ENCODE measurements around the gene RRBP1. TPM values are rescaled to one million over a fixed set of nuclear protein-coding genes. Genes with fewer than 3 reads are reported as not detected.

The RRBP1 gene
- total and polyA plus RNA-seq, 4 donors = 106 to 208 (median 127) TPM

DNA sequence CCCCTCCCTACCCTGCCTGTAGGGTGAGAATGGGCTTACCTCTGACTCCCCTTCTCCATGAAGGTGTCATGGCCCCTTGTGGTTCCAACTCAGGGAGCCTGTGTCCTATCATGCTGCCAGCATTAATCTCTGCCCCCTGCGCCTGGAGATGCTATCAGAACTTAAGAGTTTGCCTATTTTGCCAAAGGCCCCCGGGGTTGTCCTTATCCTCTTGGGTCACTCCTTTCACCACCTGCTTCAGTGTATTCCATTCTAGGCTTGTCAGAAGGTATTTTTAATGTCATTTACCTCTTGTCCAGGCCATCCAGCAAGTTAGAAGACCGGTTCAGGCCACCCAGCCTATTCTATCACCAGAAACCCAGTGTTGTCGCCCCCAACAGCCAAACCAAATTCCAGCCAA lies 10.5 kb downstream of the RRBP1 start:
- peaks cover 0 to 18% (median 7%) of the 10 kb centered on the region in 5 donors for H3K4me1 ChIP-seq (ENCODE audit: control insufficient read depth in 5 of 5, insufficient read depth in 5 of 5, low read length in 5 of 5)
- DNase-seq = no peak
- no peak for TF ChIP-seq CTCF (IDR thresholded peaks at IDR 0.05; ENCODE audit: control extremely low read depth, extremely low read depth)
- peaks cover 9 to 19% (median 14%) of the 10 kb centered on the region in 4 donors for H3K36me3 ChIP-seq (ENCODE audit: control insufficient read depth in 4 of 4, insufficient read depth in 4 of 4, low read length in 4 of 4)
- no peak overlapping the region for H3K27ac ChIP-seq (ENCODE audit: low read depth in 1 of 2, low read length in 1 of 2)
- ATAC-seq (ENCODE audit: insufficient read depth, low FRiP score) = no peak
- H3K9ac ChIP-seq (ENCODE audit: insufficient read depth in 1 of 2, low read length in 2 of 2) = no peak overlapping the region
- no peaks in the 10 kb centered on the region for H3K27me3 ChIP-seq (ENCODE audit: control insufficient read depth in 3 of 3, insufficient read depth in 3 of 3, low read length in 2 of 3)
- no peaks in the 10 kb centered on the region for H3K9me3 ChIP-seq (ENCODE audit: control insufficient read depth in 4 of 4, insufficient read depth in 3 of 4, low read length in 3 of 4)
- H3K4me3 ChIP-seq = no peak overlapping the region
- WGBS, 2 donors = 82 to 84% methylated on average over 4 of the region's 4 CpGs

GRCh38 chr20:17671011-17671410 lies 11.0 kb downstream of the RRBP1 start:
- Histone ChIP-seq H3K4me1 (ENCODE audit: control insufficient read depth in 5 of 5, insufficient read depth in 5 of 5, low read length in 5 of 5) (peaks cover 0 to 15% (median 7%) of the 10 kb centered on the region in 5 donors), H3K36me3 (ENCODE audit: control insufficient read depth in 4 of 4, insufficient read depth in 4 of 4, low read length in 4 of 4) (peaks cover 9 to 17% (median 11%) of the 10 kb centered on the region in 4 donors), H3K27ac (ENCODE audit: low read depth in 1 of 2, low read length in 1 of 2) (no peak overlapping the region), H3K27me3 (ENCODE audit: control insufficient read depth in 3 of 3, insufficient read depth in 3 of 3, low read length in 2 of 3) (no peaks in the 10 kb centered on the region), H3K9me3 (ENCODE audit: control insufficient read depth in 4 of 4, insufficient read depth in 3 of 4, low read length in 3 of 4) (no peaks in the 10 kb centered on the region), H3K4me3 (no peak overlapping the region), H3K9ac (ENCODE audit: insufficient read depth in 1 of 2, low read length in 2 of 2) (no peak overlapping the region)
- TF ChIP-seq CTCF (IDR thresholded peaks at IDR 0.05; ENCODE audit: control extremely low read depth, extremely low read depth) = no peak
- DNase-seq (no peak), ATAC-seq (ENCODE audit: insufficient read depth, low FRiP score) (no peak)
- 82 to 94% methylated on average over 1 of the region's 1 CpG for WGBS, 2 donors

- DNase-seq (no peak), ATAC-seq (ENCODE audit: insufficient read depth, low FRiP score) (no peak)
- 92 to 93% methylated on average over 12 of the region's 12 CpGs for WGBS, 2 donors
- Histone ChIP-seq H3K4me3 (no peak overlapping the region), H3K36me3 (ENCODE audit: control insufficient read depth in 4 of 4, insufficient read depth in 4 of 4, low read length in 4 of 4) (peaks cover 9 to 13% (median 10%) of the 10 kb centered on the region in 4 donors), H3K9ac (ENCODE audit: insufficient read depth in 1 of 2, low read length in 2 of 2) (no peak overlapping the region), H3K27me3 (ENCODE audit: control insufficient read depth in 3 of 3, insufficient read depth in 3 of 3, low read length in 2 of 3) (no peaks in the 10 kb centered on the region), H3K9me3 (ENCODE audit: control insufficient read depth in 4 of 4, insufficient read depth in 3 of 4, low read length in 3 of 4) (no peaks in the 10 kb centered on the region), H3K4me1 (ENCODE audit: control insufficient read depth in 5 of 5, insufficient read depth in 5 of 5, low read length in 5 of 5) (peaks cover 0 to 6% (median 0%) of the 10 kb centered on the region in 5 donors), H3K27ac (ENCODE audit: low read depth in 1 of 2, low read length in 1 of 2) (no peak overlapping the region)
- no peak for TF ChIP-seq CTCF (IDR thresholded peaks at IDR 0.05; ENCODE audit: control extremely low read depth, extremely low read depth)
These were observed 12.6 kb downstream of the RRBP1 start for GRCh38 chr20:17669306-17669931.

GRCh38 chr20:17668432-17668831 lies 13.6 kb downstream of the RRBP1 start:
- TF ChIP-seq CTCF (IDR thresholded peaks at IDR 0.05; ENCODE audit: control extremely low read depth, extremely low read depth) = no peak
- Histone ChIP-seq H3K36me3 (ENCODE audit: control insufficient read depth in 4 of 4, insufficient read depth in 4 of 4, low read length in 4 of 4) (peaks cover 7 to 13% (median 11%) of the 10 kb centered on the region in 4 donors), H3K9ac (ENCODE audit: insufficient read depth in 1 of 2, low read length in 2 of 2) (no peak overlapping the region), H3K27ac (ENCODE audit: low read depth in 1 of 2, low read length in 1 of 2) (no peak overlapping the region), H3K27me3 (ENCODE audit: control insufficient read depth in 3 of 3, insufficient read depth in 3 of 3, low read length in 2 of 3) (no peaks in the 10 kb centered on the region), H3K4me3 (no peak overlapping the region), H3K4me1 (ENCODE audit: control insufficient read depth in 5 of 5, insufficient read depth in 5 of 5, low read length in 5 of 5) (peaks cover 0 to 8% (median 0%) of the 10 kb centered on the region in 5 donors), H3K9me3 (ENCODE audit: control insufficient read depth in 4 of 4, insufficient read depth in 3 of 4, low read length in 3 of 4) (no peaks in the 10 kb centered on the region)
- no peak for ATAC-seq (ENCODE audit: insufficient read depth, low FRiP score)
- DNase-seq = no peak
- WGBS, 2 donors = 96 to 98% methylated on average over 3 of the region's 3 CpGs
